Erythroblast (primary cell): ENCODE measurements around the gene WSCD1.

ENCODE experiments used
- GATA1 ChIP-seq: IDR thresholded peaks from 2 replicates; pipeline ENCODE4 v1.6.1; 2011; ENCODE audit warnings: low read depth, mild to moderate bottlenecking, control low read depth, low read length, moderate library complexity
- POLR2A ChIP-seq: IDR thresholded peaks from 2 replicates; pipeline ENCODE4 v1.6.1; 2011; ENCODE audit warnings: mild to moderate bottlenecking, low read length

- no peak for TF ChIP-seq POLR2A
- no peak for TF ChIP-seq GATA1
These were observed 29.3 kb downstream of the WSCD1 start for GRCh38 chr17:6099492-6099891.
